ENCODE measurements around the gene USP12. TPM values are rescaled to one million over a fixed set of nuclear protein-coding genes. Genes with fewer than 3 reads are reported as not detected.

The USP12 gene
- total RNA-seq, 1 donor from 2014 or later = 24.9 TPM

- Mint-ChIP-seq H3K4me3 (ENCODE audit: unreplicated experiment) (no peak overlapping the region), H3K36me3 (ENCODE audit: unreplicated experiment) (peaks cover 11% of the 10 kb centered on the region), H3K27ac (ENCODE audit: unreplicated experiment) (no peak overlapping the region), H3K27me3 (ENCODE audit: unreplicated experiment) (peaks cover 5% of the 10 kb centered on the region), H3K9me3 (ENCODE audit: unreplicated experiment) (peaks cover 5% of the 10 kb centered on the region), H3K4me1 (ENCODE audit: low read depth, unreplicated experiment) (peaks cover 15% of the 10 kb centered on the region)
- no peak for DNase-seq
- TF ChIP-seq CTCF (IDR thresholded peaks at IDR 0.05; ENCODE audit: partially characterized antibody, unreplicated experiment) = no peak
Measured at GRCh38 chr13:27140060-27140459, 31.6 kb downstream of the USP12 start.

GRCh38 chr13:27139565-27139964 lies 32.0 kb downstream of the USP12 start:
- no peak overlapping the region for H3K4me3 Mint-ChIP-seq (ENCODE audit: unreplicated experiment)
- H3K27me3 Mint-ChIP-seq (ENCODE audit: unreplicated experiment) = peaks cover 5% of the 10 kb centered on the region
- DNase-seq = no peak
- peaks cover 15% of the 10 kb centered on the region for H3K4me1 Mint-ChIP-seq (ENCODE audit: low read depth, unreplicated experiment)
- peaks cover 5% of the 10 kb centered on the region for H3K9me3 Mint-ChIP-seq (ENCODE audit: unreplicated experiment)
- H3K36me3 Mint-ChIP-seq (ENCODE audit: unreplicated experiment) = peaks cover 11% of the 10 kb centered on the region
- TF ChIP-seq CTCF (IDR thresholded peaks at IDR 0.05; ENCODE audit: partially characterized antibody, unreplicated experiment) = no peak
- no peak overlapping the region for H3K27ac Mint-ChIP-seq (ENCODE audit: unreplicated experiment)

- DNase-seq = no peak
- Mint-ChIP-seq H3K9me3 (ENCODE audit: unreplicated experiment) (peaks cover 4% of the 10 kb centered on the region), H3K4me3 (ENCODE audit: unreplicated experiment) (no peak overlapping the region), H3K4me1 (ENCODE audit: low read depth, unreplicated experiment) (peaks cover 15% of the 10 kb centered on the region), H3K27ac (ENCODE audit: unreplicated experiment) (peak overlapping the region; percentile 91), H3K27me3 (ENCODE audit: unreplicated experiment) (peaks cover 3% of the 10 kb centered on the region), H3K36me3 (ENCODE audit: unreplicated experiment) (peaks cover 11% of the 10 kb centered on the region)
- no peak for TF ChIP-seq CTCF (IDR thresholded peaks at IDR 0.05; ENCODE audit: partially characterized antibody, unreplicated experiment)
Measured at GRCh38 chr13:27138457-27139093, 33.0 kb downstream of the USP12 start.

- Mint-ChIP-seq H3K27me3 (ENCODE audit: unreplicated experiment) (peaks cover 5% of the 10 kb centered on the region), H3K4me3 (ENCODE audit: unreplicated experiment) (peak overlapping the region; percentile 35), H3K4me1 (ENCODE audit: low read depth, unreplicated experiment) (peaks cover 19% of the 10 kb centered on the region), H3K9me3 (ENCODE audit: unreplicated experiment) (peaks cover 3% of the 10 kb centered on the region), H3K27ac (ENCODE audit: unreplicated experiment) (peak overlapping the region; percentile 91), H3K36me3 (ENCODE audit: unreplicated experiment) (peaks cover 11% of the 10 kb centered on the region)
- no peak for TF ChIP-seq CTCF (IDR thresholded peaks at IDR 0.05; ENCODE audit: partially characterized antibody, unreplicated experiment)
- DNase-seq = peak; percentile 71
Measured at GRCh38 chr13:27137759-27138158, 33.9 kb downstream of the USP12 start.

GRCh38 chr13:27135023-27135422 lies 36.6 kb downstream of the USP12 start:
- no peak for TF ChIP-seq CTCF (IDR thresholded peaks at IDR 0.05; ENCODE audit: partially characterized antibody, unreplicated experiment)
- H3K27ac Mint-ChIP-seq (ENCODE audit: unreplicated experiment) = no peak overlapping the region
- no peak for DNase-seq
- H3K27me3 Mint-ChIP-seq (ENCODE audit: unreplicated experiment) = peaks cover 5% of the 10 kb centered on the region
- peaks cover 2% of the 10 kb centered on the region for H3K9me3 Mint-ChIP-seq (ENCODE audit: unreplicated experiment)
- H3K36me3 Mint-ChIP-seq (ENCODE audit: unreplicated experiment) = no peaks in the 10 kb centered on the region
- H3K4me1 Mint-ChIP-seq (ENCODE audit: low read depth, unreplicated experiment) = peaks cover 25% of the 10 kb centered on the region
- no peak overlapping the region for H3K4me3 Mint-ChIP-seq (ENCODE audit: unreplicated experiment)

Measured in glutamatergic neuron (in vitro differentiated cells).